Measurements from ENCODE around the gene ZBTB7C. TPM values are rescaled to one million over a fixed set of nuclear protein-coding genes. Genes with fewer than 3 reads are reported as not detected.
A peak's percentile ranks its signal among the peaks of the same experiment; 100 is the strongest.

Gene ZBTB7C
- total and polyA plus RNA-seq, 4 donors, result 0.19 to 1.1 (median 0.45) TPM

- TF ChIP-seq CTCF (IDR thresholded peaks at IDR 0.05; ENCODE audit: low read depth, low read length, missing input control) (no peak), HNF4G (IDR thresholded peaks at IDR 0.05) (no peak)
Measured at GRCh38 chr18:48293954-48294898, 115.0 kb downstream of the ZBTB7C start (continued).

GRCh38 chr18:48292782-48293424, 116.3 kb downstream of the ZBTB7C start:
- peak; percentile 6 for DNase-seq (ENCODE audit: low spot score)
- Histone ChIP-seq H3K27me3 (ENCODE audit: control insufficient read depth in 4 of 4, insufficient read depth in 4 of 4, low read length in 3 of 4) (no peaks in the 10 kb centered on the region), H3K9me3 (ENCODE audit: control insufficient read depth in 4 of 4, low read length in 3 of 4) (no peaks in the 10 kb centered on the region), H3K27ac (ENCODE audit: low read depth in 1 of 2, low read length in 2 of 2) (no peak overlapping the region), H3K4me1 (ENCODE audit: control insufficient read depth in 4 of 4, insufficient read depth in 4 of 4, low read length in 3 of 4) (no peaks in the 10 kb centered on the region), H3K36me3 (ENCODE audit: control insufficient read depth in 4 of 4, insufficient read depth in 3 of 4, low read depth in 1 of 4, low read length in 3 of 4) (no peaks in the 10 kb centered on the region), H3K9ac (ENCODE audit: low read depth in 1 of 2, low read length in 2 of 2) (no peak overlapping the region), H3K4me3 (ENCODE audit: low read depth in 1 of 3, low read length in 3 of 3) (no peak overlapping the region)
- WGBS, result 79% methylated on average over 4 of the region's 4 CpGs
- TF ChIP-seq MAX (IDR thresholded peaks at IDR 0.05), result no peak
- no peak for TF ChIP-seq RAD21 (IDR thresholded peaks at IDR 0.05)
- no peak for TF ChIP-seq SP1 (IDR thresholded peaks at IDR 0.05)
- no peak for TF ChIP-seq FOXA1 (IDR thresholded peaks at IDR 0.05)
- TF ChIP-seq ATF3 (IDR thresholded peaks at IDR 0.05), result no peak
- no peak for TF ChIP-seq REST (IDR thresholded peaks at IDR 0.05)

- Histone ChIP-seq H3K27ac (ENCODE audit: low read depth in 1 of 2, low read length in 2 of 2) (no peak overlapping the region), H3K9ac (ENCODE audit: low read depth in 1 of 2, low read length in 2 of 2) (no peak overlapping the region), H3K4me1 (ENCODE audit: control insufficient read depth in 4 of 4, insufficient read depth in 4 of 4, low read length in 3 of 4) (no peaks in the 10 kb centered on the region), H3K9me3 (ENCODE audit: control insufficient read depth in 4 of 4, low read length in 3 of 4) (no peaks in the 10 kb centered on the region), H3K36me3 (ENCODE audit: control insufficient read depth in 4 of 4, insufficient read depth in 3 of 4, low read depth in 1 of 4, low read length in 3 of 4) (no peaks in the 10 kb centered on the region), H3K27me3 (ENCODE audit: control insufficient read depth in 4 of 4, insufficient read depth in 4 of 4, low read length in 3 of 4) (no peaks in the 10 kb centered on the region), H3K4me3 (ENCODE audit: low read depth in 1 of 3, low read length in 3 of 3) (no peak overlapping the region)
- peak; percentile 20 for DNase-seq (ENCODE audit: low spot score)
- TF ChIP-seq MAX (IDR thresholded peaks at IDR 0.05) (no peak), EGR1 (IDR thresholded peaks at IDR 0.05; ENCODE audit: low read depth in 2 of 2) (no peak), SP1 (IDR thresholded peaks at IDR 0.05) (no peak), RAD21 (IDR thresholded peaks at IDR 0.05) (no peak), FOXA2 (IDR thresholded peaks at IDR 0.05) (no peak), ZBTB33 (IDR thresholded peaks at IDR 0.05) (no peak), REST (IDR thresholded peaks at IDR 0.05) (no peak), GABPA (IDR thresholded peaks at IDR 0.05 in 1 of 2, conservative IDR thresholded peaks at IDR 0.05 in 1 of 2) (no peak), ATF3 (IDR thresholded peaks at IDR 0.05) (no peak), NR2F2 (IDR thresholded peaks at IDR 0.05) (no peak)
- 88% methylated on average over 4 of the region's 4 CpGs for WGBS
Measured at GRCh38 chr18:48292229-48292628, 117.0 kb downstream of the ZBTB7C start.

Measured in liver (tissue), 9 donors.